ENCODE measurements around the gene EDEM1.

EDEM1 gene

GRCh38 chr3:5201536-5201935, 14.0 kb downstream of the EDEM1 start:
- DNase-seq, result no peak

DNA sequence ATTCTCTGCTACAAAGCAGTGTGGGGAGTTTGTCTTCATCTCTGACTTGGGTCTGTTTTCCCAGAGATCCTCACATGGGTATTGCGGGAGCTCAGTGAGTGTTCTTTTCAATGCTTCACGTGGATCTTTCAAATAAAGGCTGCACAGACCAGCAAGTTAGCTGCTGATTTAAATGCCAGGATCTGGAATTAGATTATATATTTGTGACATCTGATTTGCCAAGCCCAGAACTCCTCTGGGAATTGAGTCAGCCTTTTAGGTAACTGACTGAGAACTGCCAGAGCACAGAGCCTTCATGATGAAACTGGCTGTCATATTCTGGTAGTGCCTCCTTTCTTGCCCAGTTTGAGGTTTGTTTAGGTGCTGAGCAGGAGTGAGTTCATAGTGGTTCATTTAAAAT, 14.7 kb downstream of the EDEM1 start:
- no peak for DNase-seq

GRCh38 chr3:5205165-5205941, 17.8 kb downstream of the EDEM1 start:
- no peak for DNase-seq

DNA sequence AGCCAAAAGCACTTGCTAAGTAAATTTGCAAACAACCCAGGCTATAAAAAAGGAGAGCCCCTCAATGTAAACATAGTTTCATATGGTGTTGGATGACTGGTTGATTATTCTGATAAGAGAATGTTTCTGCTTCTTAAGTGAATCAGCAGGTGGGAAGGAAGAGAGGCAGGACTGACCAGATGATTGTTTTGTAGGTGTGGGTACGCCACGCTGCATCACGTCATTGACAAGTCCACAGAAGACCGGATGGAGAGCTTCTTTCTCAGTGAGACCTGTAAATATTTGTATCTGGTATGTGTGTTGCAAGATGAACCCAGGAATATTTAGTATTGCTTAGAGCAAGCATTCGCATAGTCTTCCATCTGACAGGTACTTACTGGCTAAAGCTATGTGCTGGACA, 23.4 kb downstream of the EDEM1 start:
- no peak for DNase-seq

DNA sequence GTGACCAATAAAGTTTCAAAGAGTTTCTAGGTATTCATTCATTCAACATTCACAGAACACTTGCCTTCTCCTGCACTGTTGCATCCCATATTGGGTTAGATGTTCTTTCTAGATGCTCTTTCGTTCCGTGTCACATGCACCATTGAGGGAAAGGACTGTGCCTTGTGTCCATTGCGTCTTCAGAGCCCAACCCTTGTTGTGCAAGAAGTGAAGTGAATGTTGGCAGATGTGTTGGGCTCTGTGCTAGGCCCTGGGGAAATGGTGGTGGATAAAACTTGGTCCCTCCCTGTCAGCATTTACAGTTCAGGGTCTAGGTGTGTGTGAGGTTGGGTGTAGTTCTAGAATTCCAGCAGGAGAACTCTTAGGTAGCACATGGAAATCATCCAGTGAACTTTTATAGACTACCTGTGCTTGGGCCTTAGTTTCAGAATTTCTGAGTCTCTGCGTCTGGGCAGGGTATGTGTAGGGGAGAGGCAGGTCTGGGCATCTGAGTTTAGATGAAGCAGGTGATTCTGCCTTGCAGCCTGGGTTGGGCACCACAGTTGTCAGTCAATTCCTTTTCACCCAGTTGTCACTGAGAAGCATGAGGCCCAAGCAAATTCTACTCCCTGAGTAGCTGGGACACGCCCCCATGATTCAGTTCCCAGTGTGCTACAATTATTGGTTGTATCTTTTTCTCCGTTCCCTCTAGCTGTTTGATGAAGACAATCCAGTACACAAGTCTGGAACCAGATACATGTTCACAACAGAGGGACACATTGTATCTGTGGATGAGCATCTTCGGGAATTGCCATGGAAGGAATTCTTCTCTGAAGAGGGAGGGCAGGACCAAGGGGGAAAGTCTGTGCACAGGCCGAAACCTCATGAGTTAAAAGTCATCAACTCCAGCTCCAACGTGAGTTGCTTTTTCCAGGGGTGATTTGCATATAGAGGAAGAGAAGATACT, 25.4 kb downstream of the EDEM1 start:
- no peak for DNase-seq

DNA sequence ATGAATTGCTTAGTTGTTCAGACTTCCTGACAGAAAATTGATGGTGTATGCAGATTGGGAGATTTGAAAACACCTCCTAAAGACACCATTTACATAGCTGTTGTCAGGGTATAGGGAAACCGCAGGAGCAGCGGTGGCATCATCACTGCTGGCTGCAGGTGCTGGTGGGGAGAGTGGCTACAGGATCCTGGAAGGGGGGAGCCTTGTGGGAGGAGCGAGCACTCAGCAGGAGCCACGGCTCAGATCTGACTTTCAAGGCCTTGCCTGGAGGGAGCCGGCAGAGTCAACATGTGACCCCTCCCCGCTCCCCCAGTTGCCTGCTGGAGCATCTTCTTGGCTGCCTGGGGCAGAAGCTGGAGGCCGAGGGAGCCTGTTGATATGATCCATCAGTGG, 26.1 kb downstream of the EDEM1 start:
- DNase-seq, result no peak

GRCh38 chr3:5214352-5214751, 26.8 kb downstream of the EDEM1 start:
- no peak for DNase-seq

DNA sequence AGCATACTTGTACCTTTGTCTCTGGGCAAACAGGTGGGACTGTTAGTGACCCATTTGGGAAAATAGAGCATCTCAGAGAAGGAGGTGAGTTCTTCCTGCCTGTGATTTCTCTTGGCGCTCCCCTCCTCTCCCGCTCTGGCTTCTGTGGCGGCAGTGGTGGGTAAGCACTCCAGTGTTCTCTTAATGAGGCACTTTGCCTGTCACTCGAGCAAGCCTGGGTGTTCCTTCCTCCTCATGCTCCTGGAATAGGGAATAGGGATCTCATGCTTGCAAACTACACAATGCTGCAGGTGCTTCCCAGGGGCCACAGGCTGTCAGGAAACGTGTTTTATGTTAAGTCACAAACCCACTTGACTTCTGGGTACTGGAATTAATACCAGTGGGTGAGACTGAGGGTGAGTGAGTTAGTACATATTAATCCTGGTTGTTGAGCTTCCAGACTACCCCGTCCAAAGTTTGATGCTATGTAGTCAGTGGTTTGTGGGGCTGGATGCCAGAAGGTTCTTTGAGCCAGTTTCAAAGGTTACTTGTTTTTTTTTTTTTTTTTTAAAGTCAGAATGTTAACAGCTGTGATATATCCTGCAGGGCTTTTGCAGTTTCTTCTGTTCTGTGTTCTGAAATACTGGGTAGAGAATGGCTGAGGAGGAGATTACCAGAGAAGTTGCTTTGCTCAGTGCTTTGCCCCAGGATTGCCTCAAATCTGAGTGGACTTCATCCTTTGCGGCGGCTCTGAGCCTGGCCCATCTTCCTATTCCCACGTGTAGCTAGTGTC, 30.5 kb downstream of the EDEM1 start:
- no peak for DNase-seq

GRCh38 chr3:5218815-5219214, 31.3 kb downstream of the EDEM1 start:
- no peak for DNase-seq

- no peak for DNase-seq
These were observed 31.7 kb downstream of the EDEM1 start for GRCh38 chr3:5219216-5219615.

DNA sequence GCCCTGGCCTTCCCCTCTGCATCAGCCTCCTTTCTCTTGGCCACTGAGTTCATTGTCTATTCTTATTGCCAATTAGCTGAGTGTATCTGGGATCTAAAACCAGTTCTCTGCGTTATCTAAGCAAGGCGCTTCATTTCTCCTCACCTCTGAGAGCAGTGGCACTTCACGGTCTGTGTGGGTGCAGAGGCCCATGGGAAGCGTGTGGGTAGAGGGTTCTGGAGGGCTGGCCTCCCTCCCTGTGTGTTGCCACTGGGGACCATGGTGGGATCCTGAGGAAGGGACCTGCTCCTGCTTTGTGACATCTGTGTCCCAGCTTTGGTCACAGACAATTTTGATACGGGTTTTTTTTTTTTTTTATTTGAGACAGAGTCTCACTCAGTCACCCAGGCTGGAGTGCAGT, 32.7 kb downstream of the EDEM1 start:
- no peak for DNase-seq

DNA sequence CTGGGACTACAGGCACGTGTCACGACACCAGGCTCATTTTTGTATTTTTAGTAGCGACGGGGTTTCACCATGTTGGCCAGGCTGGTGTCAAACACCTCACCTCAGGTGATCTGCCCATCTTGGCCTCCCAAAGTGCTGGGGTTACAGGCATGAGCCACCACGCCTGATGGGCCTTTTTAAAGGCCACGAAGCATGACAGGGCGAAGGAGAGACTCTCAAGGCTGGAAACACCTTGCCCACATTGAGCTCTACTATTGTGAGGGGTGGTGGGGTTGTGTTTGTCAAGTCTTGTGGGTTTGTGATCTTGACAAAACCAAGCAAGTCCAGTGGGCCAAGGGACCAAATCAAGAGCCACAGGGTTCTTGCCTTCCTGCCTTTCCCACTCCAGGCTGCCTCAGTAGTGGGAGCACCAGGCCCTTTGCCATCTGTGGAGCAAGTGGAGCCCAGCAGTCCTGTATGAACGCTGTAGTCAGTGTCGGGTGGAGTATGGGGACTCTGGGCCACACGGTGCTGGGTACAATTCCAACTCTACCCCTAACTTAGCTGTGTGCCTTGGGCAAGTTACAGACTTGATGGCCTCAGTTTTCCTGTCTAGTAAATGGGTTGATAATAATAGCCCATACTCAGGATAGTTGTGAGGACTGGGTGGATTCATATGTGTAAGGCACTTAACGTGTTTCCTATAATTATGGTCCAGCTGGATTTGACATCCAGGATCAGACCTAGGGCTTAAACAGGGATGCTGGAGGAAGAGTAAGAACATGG, 33.3 kb downstream of the EDEM1 start:
- no peak for DNase-seq

DNA sequence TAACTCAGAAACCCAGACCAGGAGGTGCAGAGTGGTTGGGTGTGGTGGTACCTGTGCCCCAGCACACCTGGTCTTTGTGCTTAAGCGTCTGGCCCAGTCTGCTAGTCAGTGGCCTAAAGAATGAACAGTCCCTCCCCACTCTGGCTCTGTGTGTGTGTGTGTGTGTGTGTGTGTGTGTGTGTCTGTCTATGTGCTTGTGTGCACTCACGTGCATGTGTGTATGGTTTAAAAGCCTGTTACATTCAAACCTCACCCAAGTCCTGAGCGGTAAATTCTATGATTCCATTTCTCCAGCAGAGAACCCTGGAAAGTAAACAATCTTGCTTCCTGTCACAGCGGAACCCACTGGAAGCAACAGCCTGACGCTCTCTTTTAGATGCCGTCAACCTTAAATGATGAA, 34.2 kb downstream of the EDEM1 start:
- no peak for DNase-seq

DNA sequence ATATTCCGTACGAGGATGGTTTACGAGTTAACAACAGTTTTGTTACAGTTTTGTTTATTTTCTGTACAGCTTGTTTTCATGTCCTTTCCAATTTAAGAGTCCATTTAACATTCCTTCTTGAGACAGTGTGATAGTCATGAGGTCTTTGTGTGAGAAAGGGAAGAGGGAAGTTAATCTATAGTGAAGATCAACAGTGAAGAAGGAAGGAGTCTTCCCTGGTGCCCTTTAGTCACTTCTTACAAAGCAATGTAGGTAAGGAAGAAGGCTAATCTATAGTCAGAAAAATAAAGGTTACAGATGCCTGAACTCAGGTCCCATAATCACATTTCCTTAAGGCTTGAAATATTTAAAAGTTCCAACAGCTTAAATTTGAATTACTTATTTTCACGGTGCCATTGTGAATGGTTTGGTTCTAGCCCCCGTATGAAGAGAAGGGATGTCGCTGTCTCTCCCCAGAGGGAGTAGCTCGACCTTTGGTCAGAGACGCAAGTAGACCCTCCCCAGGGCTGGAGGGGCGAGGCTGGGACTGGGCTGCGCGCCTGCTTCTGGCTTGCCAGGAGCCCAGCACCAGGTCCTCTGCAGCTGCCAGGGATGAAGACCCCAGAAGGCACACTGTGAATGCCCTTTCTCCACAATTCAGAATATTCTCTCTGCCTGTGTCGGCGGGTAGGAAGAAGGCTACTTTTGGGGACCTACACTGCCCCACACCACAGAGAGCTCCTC, 34.9 kb downstream of the EDEM1 start:
- DNase-seq, result no peak

DNA sequence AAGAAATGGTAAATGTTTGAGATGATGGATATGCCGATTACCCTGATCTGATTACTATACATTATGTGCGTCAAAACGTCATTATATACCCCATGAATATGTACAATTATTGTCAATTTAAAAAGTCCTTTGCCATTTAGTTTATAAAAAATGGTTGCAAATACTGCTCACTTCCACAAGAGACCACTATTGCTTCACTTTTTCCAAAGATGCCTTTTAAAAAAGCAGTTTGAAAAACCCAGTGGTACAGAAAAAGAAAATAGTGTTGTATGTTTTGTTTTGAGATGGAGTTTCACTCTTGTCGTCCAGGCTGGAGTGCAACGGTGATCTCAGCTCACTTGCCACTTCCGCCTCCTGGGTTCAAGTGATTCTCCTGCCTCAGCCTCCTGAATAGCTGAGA, 39.3 kb downstream of the EDEM1 start:
- no peak for DNase-seq

DNA sequence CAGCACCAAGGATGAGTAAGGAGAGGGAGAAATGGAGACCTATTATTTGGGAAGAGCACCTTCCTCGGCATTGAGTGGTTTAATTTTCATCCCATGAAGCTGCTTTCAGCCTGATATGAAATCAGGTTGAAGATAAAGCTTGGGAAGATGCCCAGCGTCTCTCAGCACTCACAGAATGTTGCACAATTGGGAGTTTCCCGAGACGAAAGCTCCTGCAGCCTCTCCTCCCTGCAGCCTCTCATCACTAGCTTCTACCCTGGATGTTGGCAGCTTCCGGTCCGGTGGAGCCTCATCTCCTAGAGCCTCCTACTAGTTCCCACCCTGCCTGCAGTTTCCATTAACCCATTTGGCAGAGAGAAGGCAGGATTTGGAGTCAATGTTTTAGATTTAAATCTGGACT, 40.3 kb downstream of the EDEM1 start:
- no peak for DNase-seq

GRCh38 chr3:5229414-5229813, 41.9 kb downstream of the EDEM1 start:
- no peak for DNase-seq

GRCh38 chr3:5231074-5231473, 43.6 kb downstream of the EDEM1 start:
- DNase-seq, result no peak

DNA sequence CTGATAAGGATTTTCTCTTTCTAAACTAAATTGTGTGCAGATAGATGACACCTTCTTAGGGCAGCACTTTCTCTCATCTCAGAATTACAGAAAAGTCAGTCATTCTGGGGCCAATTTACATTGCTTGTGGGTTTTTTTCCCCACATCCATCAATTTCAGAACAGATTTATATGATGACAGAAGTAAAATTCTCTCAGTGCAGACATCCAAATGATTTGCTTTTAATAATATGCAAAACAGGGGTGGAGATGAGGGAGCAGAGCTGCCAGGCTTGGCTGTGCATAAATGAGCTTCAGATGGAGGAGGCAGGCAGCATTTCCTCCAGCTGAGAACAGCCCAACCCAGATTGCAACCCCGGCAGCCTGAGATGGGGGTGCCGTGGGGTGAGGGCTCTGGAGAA, 44.0 kb downstream of the EDEM1 start:
- DNase-seq, result no peak

- no peak for DNase-seq
These were observed 45.1 kb downstream of the EDEM1 start for GRCh38 chr3:5232570-5232969.

DNA sequence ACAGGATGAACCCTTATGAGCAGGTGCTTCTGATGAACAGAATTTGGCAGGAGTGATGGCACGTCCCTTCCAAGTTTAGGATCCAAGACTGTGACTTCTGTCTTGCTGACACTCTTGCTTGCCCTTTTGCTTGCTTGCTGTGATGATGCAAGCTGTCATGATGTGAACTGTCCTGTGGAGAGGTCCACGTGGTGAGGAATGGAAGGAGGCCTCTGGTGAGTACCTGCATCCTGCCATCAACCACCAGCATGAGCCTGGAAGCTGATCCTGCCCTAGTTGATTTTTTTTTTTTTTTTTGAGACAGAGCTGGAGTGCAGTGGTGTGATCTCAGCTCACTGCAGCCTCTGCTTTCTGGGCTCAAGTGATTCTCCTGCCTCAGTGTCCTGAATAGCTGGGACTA, 45.5 kb downstream of the EDEM1 start:
- no peak for DNase-seq

GRCh38 chr3:5235655-5236054, 48.1 kb downstream of the EDEM1 start:
- DNase-seq, result no peak
